Motor neuron (in vitro differentiated cells): ENCODE data around the gene PP2D1. TPM values are rescaled to one million over a fixed set of nuclear protein-coding genes. Genes with fewer than 3 reads are reported as not detected.
A peak's percentile ranks its signal among the peaks of the same experiment; 100 is the strongest.
"Not testable (repeated sequence)": the region's sequence is repeated elsewhere in the genome, so short reads cannot be mapped to it uniquely, and the experiment has no call there.

Experiments
- ATAC-seq, 8 experiments: fragments of 200-7000 bp; cut with Tn5 transposase; replicated peaks in 6 of 8; 2 replicates each; pipeline ENCODE4 v1.8.0; 2021; ENCODE audit warnings: mild to moderate bottlenecking in 8 of 8, moderate library complexity in 8 of 8
- H3K27ac ChIP-seq, 2 donors: fragments of 250-450 bp; sonication (Bioruptor Pico); 2 replicates each; pipeline ENCODE4 v1.9.0; 2021; ENCODE audit warnings: antibody characterized with exemption in 2 of 2, mild to moderate bottlenecking in 2 of 2, moderate library complexity in 1 of 2
- H3K4me1 ChIP-seq, 2 donors: fragments of 250-450 bp; sonication (Bioruptor Pico); replicated peaks in 1 of 2; 2 replicates each; pipeline ENCODE4 v1.6.1; 2021; ENCODE audit warnings: antibody characterized with exemption in 2 of 2, mild to moderate bottlenecking in 2 of 2, moderate library complexity in 1 of 2
- H3K4me3 ChIP-seq, 5 donors: fragments of 250-450 bp; sonication (Bioruptor Pico); 2 replicates each; pipeline ENCODE4 v1.9.0; 2021; ENCODE audit warnings: antibody characterized with exemption in 5 of 5, mild to moderate bottlenecking in 5 of 5, moderate library complexity in 4 of 5
- WGBS, 10 experiments: fragments of 450-650 bp; shearing (Covaris generic); methylation state at CpG; one replicate each; pipeline ENCODE4 v1.0.0; 2022; 5-methylcytosine and 5-hydroxymethylcytosine counted together
- in situ Hi-C, 9 experiments: fragments of 400-800 bp; cut with MboI; loops; one replicate each; pipeline ENCODE4 v1.15.0; 2021; ENCODE audit warnings: low sequenced_read_pairs in 9 of 9, low pct_unique_long_range_greater_than_20kb in 2 of 9; ENCODE audit not compliant: unreplicated experiment in 9 of 9
- total RNA-seq, 8 experiments: library from RNA; unstranded; fragments of 300-600 nt; gene quantifications; 2 replicates each; pipeline versions ENCODE4 v1.2.3 to v1.2.4, GENCODE V29; 2022

The PP2D1 gene
- total RNA-seq, 8 experiments from 2014 or later: 0.41 to 2.7 (median 0.89) TPM

- no peak for ATAC-seq
- Histone ChIP-seq H3K27ac (peak overlapping the region in 1 of 2 donors; percentile 94), H3K4me3 (peak overlapping the region; percentile 60 to 98 (median 71)), H3K4me1 (peaks cover 20 to 26% of the 10 kb centered on the region in 2 donors)
- 22 to 57% (median 33%) methylated on average over 7 to 16 of the region's 16 CpGs for WGBS, 10 experiments
- in situ Hi-C loops: no loop called here
These were observed 26.8 kb upstream of the PP2D1 start for GRCh38 chr3:20038699-20039465.

- H3K27ac ChIP-seq: no peak overlapping the region
- H3K4me3 ChIP-seq: no peak overlapping the region
- peaks cover 19 to 24% of the 10 kb centered on the region in 2 donors for H3K4me1 ChIP-seq
- ATAC-seq: no peak
- 30 to 100% (median 67%) methylated on average over 1 of the region's 1 CpG; no CpG with 5 or more reads in 2 of the 10 experiments for WGBS, 10 experiments
- in situ Hi-C loops: no loop called here
These were observed 25.4 kb upstream of the PP2D1 start for GRCh38 chr3:20037255-20037996.

GRCh38 chr3:20035019-20035418 lies 23.0 kb upstream of the PP2D1 start:
- WGBS, 10 experiments: 33 to 100% (median 85%) methylated on average over 1 to 4 of the region's 4 CpGs; no CpG with 5 or more reads in 1 of the 10 experiments
- ATAC-seq: no peak
- in situ Hi-C loops: no loop called here

GRCh38 chr3:20031939-20032338 lies 19.9 kb upstream of the PP2D1 start:
- H3K4me3 ChIP-seq, in situ Hi-C loops, H3K27ac ChIP-seq, H3K4me1 ChIP-seq, ATAC-seq: not testable (repeated sequence)
- WGBS, 10 experiments: 20 to 100% (median 96%) methylated on average over 1 to 3 of the region's 7 CpGs; no CpG with 5 or more reads in 6 of the 10 experiments

More at GRCh38 chr3:20035019-20035418, 23.0 kb upstream of the PP2D1 start:
- Histone ChIP-seq H3K4me1 (peaks cover 15% of the 10 kb centered on the region in 2 donors), H3K4me3 (no peak overlapping the region), H3K27ac (no peak overlapping the region)

- Histone ChIP-seq H3K4me1 (peaks cover 3 to 4% of the 10 kb centered on the region in 2 donors), H3K27ac (no peak overlapping the region), H3K4me3 (no peak overlapping the region)
- WGBS, 10 experiments: 42 to 79% (median 55%) methylated on average over 2 to 6 of the region's 7 CpGs; no CpG with 5 or more reads in 1 of the 10 experiments
- peak in 4 of 8 experiments; percentile 17 to 63 (median 50) for ATAC-seq
- in situ Hi-C loops: no loop called here
These were observed 16.9 kb upstream of the PP2D1 start for GRCh38 chr3:20028905-20029331.

GRCh38 chr3:20027136-20027535 lies 15.1 kb upstream of the PP2D1 start:
- Histone ChIP-seq H3K4me1 (peaks cover 3 to 4% of the 10 kb centered on the region in 2 donors), H3K27ac (no peak overlapping the region), H3K4me3 (no peak overlapping the region)
- no peak for ATAC-seq
- in situ Hi-C loops: no loop called here
- 83 to 100% (median 100%) methylated on average over 1 to 4 of the region's 4 CpGs; no CpG with 5 or more reads in 5 of the 10 experiments for WGBS, 10 experiments

GRCh38 chr3:20023623-20024405 lies 11.8 kb upstream of the PP2D1 start:
- Histone ChIP-seq H3K4me1 (no peaks in the 10 kb centered on the region), H3K4me3 (no peak overlapping the region), H3K27ac (no peak overlapping the region)
- in situ Hi-C loops: no loop called here
- 0 to 100% (median 86%) methylated on average over 1 to 2 of the region's 2 CpGs; no CpG with 5 or more reads in 2 of the 10 experiments for WGBS, 10 experiments
- ATAC-seq: peak in 1 of 8 experiments; percentile 74

GRCh38 chr3:20022954-20023622 lies 11.0 kb upstream of the PP2D1 start:
- WGBS, 10 experiments: 27 to 100% (median 69%) methylated on average over 1 to 2 of the region's 2 CpGs; no CpG with 5 or more reads in 2 of the 10 experiments
- Histone ChIP-seq H3K4me3 (no peak overlapping the region), H3K27ac (no peak overlapping the region), H3K4me1 (no peaks in the 10 kb centered on the region)
- ATAC-seq: no peak
- in situ Hi-C loops: no loop called here

GRCh38 chr3:20016076-20016475 lies 4.0 kb upstream of the PP2D1 start:
- in situ Hi-C loops, H3K4me3 ChIP-seq, H3K27ac ChIP-seq, H3K4me1 ChIP-seq, ATAC-seq: not testable (repeated sequence)
- WGBS, 10 experiments: 32 to 100% (median 95%) methylated on average over 1 to 3 of the region's 3 CpGs

- ATAC-seq: no peak
- in situ Hi-C loops: no loop called here
- WGBS, 10 experiments: 100% methylated on average over 1 of the region's 1 CpG; no CpG with 5 or more reads in 8 of the 10 experiments
- no peak overlapping the region for H3K27ac ChIP-seq
- no peaks in the 10 kb centered on the region for H3K4me1 ChIP-seq
- H3K4me3 ChIP-seq: no peak overlapping the region
These were observed 3.5 kb upstream of the PP2D1 start for GRCh38 chr3:20015525-20015924.

GRCh38 chr3:20013396-20013795 lies 1.3 kb upstream of the PP2D1 start:
- in situ Hi-C loops: no loop called here
- WGBS, 10 experiments: 71 to 100% (median 100%) methylated on average over 1 of the region's 1 CpG; no CpG with 5 or more reads in 7 of the 10 experiments
- peak in 1 of 8 experiments; percentile 18 for ATAC-seq
- H3K27ac ChIP-seq: no peak overlapping the region
- no peak overlapping the region for H3K4me3 ChIP-seq
- no peaks in the 10 kb centered on the region for H3K4me1 ChIP-seq

GRCh38 chr3:20008646-20009045 lies 3.4 kb downstream of the PP2D1 start:
- WGBS, 10 experiments: 89 to 100% (median 100%) methylated on average over 1 of the region's 2 CpGs; no CpG with 5 or more reads in 1 of the 10 experiments
- in situ Hi-C loops: no loop called here
- H3K4me3 ChIP-seq: no peak overlapping the region
- no peaks in the 10 kb centered on the region for H3K4me1 ChIP-seq
- no peak for ATAC-seq
- H3K27ac ChIP-seq: no peak overlapping the region
